AG09319 (cell line): ENCODE data around the gene ACOXL.

Source experiments
- DNase-seq: peaks from one replicate; pipeline ENCODE4 v3.0.0-alpha.2; 2010; ENCODE audit warnings: low read depth; ENCODE audit errors: extremely low read depth
- TF ChIP-seq, protein P1 (sequence below): IDR thresholded peaks from 2 replicates; pipeline ENCODE4 v1.5.1; 2011; ENCODE audit warnings: low read depth, mild to moderate bottlenecking, inconsistent platforms, low read length, moderate library complexity

Gene ACOXL

DNA sequence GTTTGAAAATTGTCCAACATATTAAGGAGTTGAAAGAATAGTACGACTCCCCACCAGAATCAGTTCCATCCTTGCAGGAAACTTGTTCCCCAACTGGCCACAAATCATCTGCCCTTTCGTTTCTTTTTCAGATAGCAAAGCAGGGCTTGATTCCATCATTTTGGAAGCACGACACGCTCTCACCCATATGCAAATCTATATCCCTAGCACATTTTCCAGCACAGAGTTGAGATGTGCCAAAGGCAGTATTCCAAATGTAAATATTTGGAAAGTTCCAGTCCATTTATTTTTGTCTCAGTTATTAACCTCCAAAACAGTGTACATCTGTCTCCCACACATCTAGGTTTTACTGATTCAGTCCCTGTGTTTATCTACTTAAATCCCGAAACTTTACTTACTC lies 259.5 kb downstream of the ACOXL start:
- TF ChIP-seq, protein P1, sequence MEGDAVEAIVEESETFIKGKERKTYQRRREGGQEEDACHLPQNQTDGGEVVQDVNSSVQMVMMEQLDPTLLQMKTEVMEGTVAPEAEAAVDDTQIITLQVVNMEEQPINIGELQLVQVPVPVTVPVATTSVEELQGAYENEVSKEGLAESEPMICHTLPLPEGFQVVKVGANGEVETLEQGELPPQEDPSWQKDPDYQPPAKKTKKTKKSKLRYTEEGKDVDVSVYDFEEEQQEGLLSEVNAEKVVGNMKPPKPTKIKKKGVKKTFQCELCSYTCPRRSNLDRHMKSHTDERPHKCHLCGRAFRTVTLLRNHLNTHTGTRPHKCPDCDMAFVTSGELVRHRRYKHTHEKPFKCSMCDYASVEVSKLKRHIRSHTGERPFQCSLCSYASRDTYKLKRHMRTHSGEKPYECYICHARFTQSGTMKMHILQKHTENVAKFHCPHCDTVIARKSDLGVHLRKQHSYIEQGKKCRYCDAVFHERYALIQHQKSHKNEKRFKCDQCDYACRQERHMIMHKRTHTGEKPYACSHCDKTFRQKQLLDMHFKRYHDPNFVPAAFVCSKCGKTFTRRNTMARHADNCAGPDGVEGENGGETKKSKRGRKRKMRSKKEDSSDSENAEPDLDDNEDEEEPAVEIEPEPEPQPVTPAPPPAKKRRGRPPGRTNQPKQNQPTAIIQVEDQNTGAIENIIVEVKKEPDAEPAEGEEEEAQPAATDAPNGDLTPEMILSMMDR, result no peak
- DNase-seq, result no peak

DNA sequence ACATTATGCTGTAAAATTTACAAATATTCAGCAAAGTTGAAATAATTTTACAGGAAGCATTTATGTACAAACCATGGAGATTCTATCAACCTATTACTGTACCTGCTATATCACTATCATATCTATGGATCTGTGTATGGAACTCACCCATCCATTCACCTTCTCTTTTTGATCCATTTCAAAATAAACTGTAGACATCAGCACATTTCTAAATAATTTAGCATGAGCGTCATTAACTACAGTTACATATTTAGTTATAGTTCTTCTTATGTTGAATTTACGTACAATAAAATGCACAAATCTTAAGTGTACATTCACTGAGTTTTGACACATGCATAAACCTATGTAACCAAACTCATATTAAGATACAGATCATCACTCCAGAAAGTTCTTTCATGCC lies 260.5 kb downstream of the ACOXL start:
- TF ChIP-seq, protein P1, result no peak

DNA sequence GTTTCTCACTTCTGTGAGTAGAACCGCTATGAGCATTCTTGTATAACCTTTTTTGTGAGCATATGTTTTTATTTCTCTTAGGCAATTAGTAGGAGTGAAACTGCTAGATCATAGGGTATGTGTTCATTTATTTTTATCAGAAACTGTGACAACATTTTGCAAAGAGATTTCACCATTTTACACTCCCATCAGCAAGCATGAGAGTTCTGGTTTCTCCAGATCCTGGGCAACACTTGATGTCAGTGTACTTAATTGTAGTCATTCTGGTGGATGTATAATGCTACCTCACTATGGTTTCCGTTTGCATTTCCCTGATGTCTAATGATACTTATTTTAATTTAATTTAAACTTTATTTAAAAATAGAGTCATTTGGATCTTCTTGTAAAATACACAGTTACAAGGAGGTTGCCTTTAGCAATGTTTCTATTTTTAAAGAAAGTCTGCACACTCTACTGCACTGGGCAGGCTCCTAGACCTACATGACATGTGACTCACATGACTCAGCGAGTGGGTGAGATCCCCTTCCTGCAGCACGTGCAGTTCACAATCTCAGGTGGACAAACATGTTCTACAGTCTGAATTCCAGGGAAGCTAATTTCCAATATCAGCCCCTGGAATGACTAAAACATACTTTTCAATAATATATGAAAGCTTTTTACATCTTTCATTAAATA lies 261.3 kb downstream of the ACOXL start:
- no peak for DNase-seq
- TF ChIP-seq, protein P1, result no peak

More for the DNA sequence above, 260.5 kb downstream of the ACOXL start:
- no peak for DNase-seq

DNA sequence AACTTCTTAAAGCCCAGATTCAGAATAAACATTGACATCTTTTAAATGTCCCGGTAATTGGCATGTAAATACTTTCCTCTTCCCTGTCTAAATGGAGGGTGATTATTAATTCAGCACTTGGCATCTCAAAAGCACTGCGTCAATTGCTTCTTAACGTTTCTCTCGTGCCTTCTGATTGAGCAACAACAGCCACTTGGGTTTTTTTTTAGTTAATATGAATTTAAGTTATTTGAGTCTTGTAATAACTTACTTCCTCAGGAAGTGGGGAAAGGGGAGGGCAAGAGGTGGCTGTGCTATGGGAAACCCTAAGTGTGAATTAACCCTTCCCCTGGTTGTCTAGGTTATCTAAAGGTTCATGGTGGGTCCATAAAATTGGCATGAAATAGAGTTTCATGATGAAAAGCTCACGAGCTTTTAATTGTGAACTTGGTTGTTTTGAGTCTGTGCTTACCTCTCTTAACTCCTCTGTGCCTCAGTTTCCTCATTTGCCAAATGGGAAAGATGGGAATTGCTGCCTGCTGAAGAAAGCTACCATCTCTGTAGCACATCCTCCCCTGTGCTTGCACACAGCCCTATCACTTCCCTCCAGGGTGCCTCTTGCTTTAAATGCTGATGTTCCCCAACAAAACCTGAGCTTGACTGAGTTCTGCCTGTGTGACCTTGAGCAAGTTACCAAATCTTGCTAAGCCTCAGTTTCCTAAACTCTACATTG lies 262.0 kb downstream of the ACOXL start:
- DNase-seq, result no peak
- TF ChIP-seq, protein P1, result no peak

DNA sequence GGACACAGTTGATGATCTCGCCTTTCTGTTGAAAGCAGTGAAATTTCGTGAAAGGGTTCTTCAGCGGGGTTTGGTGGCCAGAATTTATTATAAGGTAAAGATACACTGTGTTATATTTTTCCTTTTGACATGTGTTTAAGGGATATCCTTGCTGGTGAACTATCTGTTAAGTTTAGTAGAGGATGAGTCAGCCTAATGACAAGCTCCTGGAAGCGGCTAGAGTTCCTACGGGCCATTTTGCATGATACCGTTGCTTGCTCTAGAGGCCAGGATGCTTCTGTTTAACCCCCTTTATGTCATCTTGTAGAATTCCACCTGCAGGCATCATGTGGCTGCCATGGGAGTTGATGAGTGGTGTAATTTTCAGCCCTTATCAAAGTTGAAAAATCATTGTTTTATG lies 263.5 kb downstream of the ACOXL start:
- TF ChIP-seq, protein P1, result no peak
- no peak for DNase-seq

DNA sequence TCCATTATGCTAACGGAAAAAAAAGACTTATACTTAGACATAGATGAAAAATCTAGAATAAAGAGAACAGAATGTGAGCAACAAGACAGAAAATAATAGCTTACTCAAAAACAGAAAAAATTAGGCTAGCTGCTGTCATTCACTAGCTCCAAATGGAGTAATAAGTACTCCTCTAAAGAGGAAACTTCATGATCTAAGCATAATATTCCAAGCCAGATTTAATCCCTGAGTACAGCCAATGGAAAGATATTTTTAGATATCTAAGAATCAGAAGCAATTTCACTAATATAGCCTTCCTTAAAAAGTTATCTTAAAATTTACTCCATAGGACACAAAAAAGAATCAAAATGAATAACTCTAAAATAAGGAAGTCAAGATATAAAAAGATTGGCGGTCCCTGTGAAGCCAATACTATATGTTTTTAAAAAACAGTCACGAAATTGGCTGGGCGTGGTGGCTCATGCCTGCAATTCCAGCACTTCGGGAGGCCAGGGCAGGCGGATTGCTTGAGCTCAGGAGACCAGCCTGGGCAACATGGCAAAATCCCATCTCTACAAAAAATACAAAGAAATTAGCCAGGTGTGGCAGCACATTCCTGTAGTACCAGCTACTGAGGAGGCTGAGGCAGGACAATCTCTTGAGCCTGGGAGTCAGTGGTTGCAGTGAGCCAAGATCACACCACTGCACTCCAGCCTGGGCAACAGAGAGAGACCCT lies 265.1 kb downstream of the ACOXL start:
- DNase-seq, result no peak

More for the DNA sequence above, 265.1 kb downstream of the ACOXL start:
- TF ChIP-seq, protein P1, result no peak
